Right cardiac atrium (tissue), 5 donors: ENCODE results near the gene FAF1. TPM values are rescaled to one million over a fixed set of nuclear protein-coding genes. Genes with fewer than 3 reads are reported as not detected.

Experiments
- ATAC-seq, 2 donors: fragments of 200-7000 bp; cut with Tn5 transposase; one replicate each; pipeline versions ENCODE4 v1.8.0 to v1.9.1; 2020; ENCODE audit warnings: moderate library complexity in 2 of 2, mild to moderate bottlenecking in 1 of 2
- DNase-seq, 3 donors: peaks; one replicate each; pipeline ENCODE4 v3.0.0-alpha.2; 2020
- H3K27ac ChIP-seq: one replicate; pipeline ENCODE4 v1.5.1; 2013; ENCODE audit warnings: mild to moderate bottlenecking, low read length, control low read depth, moderate library complexity
- H3K27me3 ChIP-seq: one replicate; pipeline ENCODE4 v1.6.1; 2013; ENCODE audit not compliant: control insufficient read depth, insufficient read depth
- H3K4me1 ChIP-seq: one replicate; pipeline ENCODE4 v1.6.1; 2013; ENCODE audit warnings: low read length; ENCODE audit not compliant: control insufficient read depth, insufficient read depth
- H3K4me3 ChIP-seq: one replicate; pipeline ENCODE4 v1.5.1; 2013; ENCODE audit warnings: low read length, control low read depth
- H3K9me3 ChIP-seq: one replicate; pipeline ENCODE4 v1.6.1; 2013; ENCODE audit warnings: low read length; ENCODE audit not compliant: control insufficient read depth
- WGBS: extraction: QIAGEN DNeasy Blood & Tissue Kit; methylation state at CpG from one replicate; pipeline ENCODE4 v1.1.7; 2013; 5-methylcytosine and 5-hydroxymethylcytosine counted together
- intact Hi-C, 4 donors: fragments of 100-400 bp; cut with DNase I; formaldehyde crosslinking; loops; one replicate each; pipeline versions ENCODE4 v1.11.0 to v1.14.0; 2022 to 2023
- polyA plus RNA-seq: library from polyadenylated mRNA; stranded (reverse); fragments of 200-250 nt; gene quantifications from one replicate; pipeline ENCODE4 v1.2.3, GENCODE V29; 2013
- total RNA-seq, 4 donors: library from RNA; stranded (reverse); fragmentation: NEBNext Ultra II Directional; extraction: Animal tissue kit (Norgen Biotek cat#: 25700); gene quantifications; one replicate each; pipeline ENCODE4 v1.2.1, GENCODE V29; 2021
- donor health status: healthy with polysubstance abuse.
- donor health status: DM: no; HTN: yes; CAD: no.
- donor health status: DM: no; HTN: no; CAD: no.
- donor health status: DM: no; HTN: yes; CAD: no; lungs with severe emphysema.
- donor health status: DM: yes; HTN: yes; CAD: no.

FAF1 gene
- total and polyA plus RNA-seq, 5 donors, result 52.3 to 90.0 (median 74.7) TPM

GRCh38 chr1:50522691-50523342 lies 437.2 kb downstream of the FAF1 start:
- DNase-seq, result no peak
- Histone ChIP-seq H3K4me3 (no peak overlapping the region), H3K4me1 (no peaks in the 10 kb centered on the region), H3K9me3 (no peaks in the 10 kb centered on the region), H3K27me3 (no peaks in the 10 kb centered on the region), H3K27ac (no peak overlapping the region)
- intact Hi-C loops, result no loop called here
- no peak for ATAC-seq
- 100% methylated on average over 1 of the region's 1 CpG for WGBS

- no peak for ATAC-seq
- no peak for DNase-seq
- Histone ChIP-seq H3K4me3 (no peak overlapping the region), H3K4me1 (no peaks in the 10 kb centered on the region), H3K9me3 (no peaks in the 10 kb centered on the region), H3K27me3 (no peaks in the 10 kb centered on the region), H3K27ac (no peak overlapping the region)
- intact Hi-C loops, result no loop called here
- 94% methylated on average over 4 of the region's 4 CpGs for WGBS
These were observed 438.4 kb downstream of the FAF1 start for GRCh38 chr1:50521703-50522102.

GRCh38 chr1:50517488-50517887 lies 442.6 kb downstream of the FAF1 start:
- H3K4me1 ChIP-seq, result no peaks in the 10 kb centered on the region
- H3K4me3 ChIP-seq, result no peak overlapping the region
- ATAC-seq (no peak), DNase-seq (no peak)
- H3K27me3 ChIP-seq, result no peaks in the 10 kb centered on the region
- intact Hi-C loops, result no loop called here
- H3K9me3 ChIP-seq, result no peaks in the 10 kb centered on the region
- H3K27ac ChIP-seq, result no peak overlapping the region

- intact Hi-C loops, result no loop called here
- WGBS, result 94% methylated on average over 3 of the region's 3 CpGs
- H3K27me3 ChIP-seq, result no peaks in the 10 kb centered on the region
- ATAC-seq (no peak), DNase-seq (no peak)
- no peaks in the 10 kb centered on the region for H3K4me1 ChIP-seq
- H3K4me3 ChIP-seq, result no peak overlapping the region
- H3K27ac ChIP-seq, result no peak overlapping the region
- H3K9me3 ChIP-seq, result no peaks in the 10 kb centered on the region
These were observed 444.0 kb downstream of the FAF1 start for GRCh38 chr1:50516056-50516455.

- ATAC-seq, result no peak
- Histone ChIP-seq H3K4me3 (no peak overlapping the region), H3K27ac (no peak overlapping the region), H3K27me3 (no peaks in the 10 kb centered on the region), H3K4me1 (no peaks in the 10 kb centered on the region), H3K9me3 (no peaks in the 10 kb centered on the region)
- no peak for DNase-seq
- intact Hi-C loops, result no loop called here
These were observed 452.0 kb downstream of the FAF1 start for GRCh38 chr1:50508040-50508586.

- Histone ChIP-seq H3K4me1 (no peaks in the 10 kb centered on the region), H3K27me3 (no peaks in the 10 kb centered on the region), H3K27ac (no peak overlapping the region), H3K9me3 (no peaks in the 10 kb centered on the region), H3K4me3 (no peak overlapping the region)
- intact Hi-C loops, result no loop called here
- DNase-seq (no peak), ATAC-seq (no peak)
These were observed 454.6 kb downstream of the FAF1 start for GRCh38 chr1:50505427-50505826.

- no peaks in the 10 kb centered on the region for H3K9me3 ChIP-seq
- no peaks in the 10 kb centered on the region for H3K4me1 ChIP-seq
- intact Hi-C loops, result no loop called here
- no peak overlapping the region for H3K4me3 ChIP-seq
- WGBS, result 98% methylated on average over 1 of the region's 1 CpG
- no peak for ATAC-seq
- no peak for DNase-seq
- H3K27me3 ChIP-seq, result no peaks in the 10 kb centered on the region
- no peak overlapping the region for H3K27ac ChIP-seq
These were observed 456.6 kb downstream of the FAF1 start for GRCh38 chr1:50503515-50503914.

- Histone ChIP-seq H3K27ac (no peak overlapping the region), H3K27me3 (no peaks in the 10 kb centered on the region), H3K9me3 (no peaks in the 10 kb centered on the region), H3K4me1 (no peaks in the 10 kb centered on the region), H3K4me3 (no peak overlapping the region)
- DNase-seq, result no peak
- intact Hi-C loops, result no loop called here
- ATAC-seq, result no peak
- 95% methylated on average over 2 of the region's 2 CpGs for WGBS
These were observed 457.9 kb downstream of the FAF1 start for GRCh38 chr1:50502147-50502546.

GRCh38 chr1:50497007-50497406 lies 463.1 kb downstream of the FAF1 start:
- Histone ChIP-seq H3K4me3 (no peak overlapping the region), H3K27ac (no peak overlapping the region), H3K4me1 (no peaks in the 10 kb centered on the region), H3K9me3 (no peaks in the 10 kb centered on the region), H3K27me3 (no peaks in the 10 kb centered on the region)
- WGBS, result 97% methylated on average over 1 of the region's 1 CpG
- DNase-seq, result no peak
- intact Hi-C loops, result no loop called here
- ATAC-seq, result no peak

GRCh38 chr1:50493710-50494109 lies 466.4 kb downstream of the FAF1 start:
- 97% methylated on average over 2 of the region's 2 CpGs for WGBS
- intact Hi-C loops, result no loop called here
- DNase-seq (no peak), ATAC-seq (no peak)
- Histone ChIP-seq H3K27ac (no peak overlapping the region), H3K4me3 (no peak overlapping the region), H3K9me3 (no peaks in the 10 kb centered on the region), H3K27me3 (no peaks in the 10 kb centered on the region), H3K4me1 (no peaks in the 10 kb centered on the region)

GRCh38 chr1:50492142-50492541 lies 467.9 kb downstream of the FAF1 start:
- no peak overlapping the region for H3K4me3 ChIP-seq
- DNase-seq, result no peak
- no peaks in the 10 kb centered on the region for H3K27me3 ChIP-seq

GRCh38 chr1:50491142-50491541 lies 468.9 kb downstream of the FAF1 start:
- Histone ChIP-seq H3K27me3 (no peaks in the 10 kb centered on the region), H3K4me1 (no peaks in the 10 kb centered on the region), H3K9me3 (no peaks in the 10 kb centered on the region), H3K4me3 (no peak overlapping the region), H3K27ac (no peak overlapping the region)
- DNase-seq (no peak), ATAC-seq (no peak)
- intact Hi-C loops, result no loop called here

More at GRCh38 chr1:50492142-50492541, 467.9 kb downstream of the FAF1 start:
- no peaks in the 10 kb centered on the region for H3K4me1 ChIP-seq
- no peak overlapping the region for H3K27ac ChIP-seq
- 94% methylated on average over 1 of the region's 1 CpG for WGBS
- H3K9me3 ChIP-seq, result no peaks in the 10 kb centered on the region
- intact Hi-C loops, result no loop called here
- no peak for ATAC-seq
